ENCODE results near the gene FAM228B.
A peak's percentile ranks its signal among the peaks of the same experiment; 100 is the strongest.
"Not testable (repeated sequence)": the region's sequence is repeated elsewhere in the genome, so short reads cannot be mapped to it uniquely, and the experiment has no call there.

The FAM228B gene

GRCh38 chr2:24123195-24123921 is at the start of gene FAM228B, which contains the start of gene PFN4:
TSS of gene FAM228B (plus strand) at chr2:24123469. CDS start at chr2:24124362, 893 bp downstream.
TSS of gene PFN4 (minus strand) at chr2:24123334. CDS start at chr2:24122535, 799 bp downstream.
- DNase-seq: peak; percentile 75

- DNase-seq: no peak
Observed at GRCh38 chr2:24073816-24074215, 49.5 kb upstream of the FAM228B start.

- DNase-seq: no peak
Observed at GRCh38 chr2:24075259-24075658, 48.0 kb upstream of the FAM228B start.

GRCh38 chr2:24075915-24076848 is 47.1 kb upstream of the FAM228B start, which contains the start of gene SF3B6:
TSS of gene SF3B6 (minus strand) at chr2:24076326. CDS start at chr2:24076229, 97 bp downstream.
- DNase-seq: peak; percentile 99

- DNase-seq: no peak
Observed at GRCh38 chr2:24076849-24077534, 46.3 kb upstream of the FAM228B start.

- no peak for DNase-seq
Observed at GRCh38 chr2:24077535-24077877, 45.8 kb upstream of the FAM228B start.

- DNase-seq: no peak
Observed at GRCh38 chr2:24077879-24078278, 45.4 kb upstream of the FAM228B start.

- DNase-seq: no peak
Observed at GRCh38 chr2:24080701-24081100, 42.6 kb upstream of the FAM228B start.

- DNase-seq: no peak
Observed at GRCh38 chr2:24082787-24083566, 40.3 kb upstream of the FAM228B start.

GRCh38 chr2:24083567-24084385 is 39.5 kb upstream of the FAM228B start:
- DNase-seq: peak; percentile 78

GRCh38 chr2:24084386-24085199 is 38.7 kb upstream of the FAM228B start, which contains the start of gene TP53I3:
TSS of gene TP53I3 (minus strand) at chr2:24084834. CDS start at chr2:24084326, 508 bp downstream.
- DNase-seq: peak; percentile 83

- DNase-seq: no peak
Observed at GRCh38 chr2:24085200-24085489, 38.1 kb upstream of the FAM228B start.

- DNase-seq: no peak
Observed at GRCh38 chr2:24086241-24086640, 37.0 kb upstream of the FAM228B start.

GRCh38 chr2:24087032-24087431 is 36.2 kb upstream of the FAM228B start:
- no peak for DNase-seq

- no peak for DNase-seq
Observed at GRCh38 chr2:24088821-24089359, 34.4 kb upstream of the FAM228B start.

- DNase-seq: not testable (repeated sequence)
Observed at GRCh38 chr2:24093270-24093669, 30.0 kb upstream of the FAM228B start.

- not testable (repeated sequence) for DNase-seq
Observed at GRCh38 chr2:24095171-24095677, 28.0 kb upstream of the FAM228B start.

- DNase-seq: not testable (repeated sequence)
Observed at GRCh38 chr2:24100732-24101131, 22.5 kb upstream of the FAM228B start.

GRCh38 chr2:24101992-24102391 is 21.3 kb upstream of the FAM228B start:
- DNase-seq: no peak

- no peak for DNase-seq
Observed at GRCh38 chr2:24102677-24103076, 20.6 kb upstream of the FAM228B start.

Measured in NCI-H1105 (cell line).